Inferior parietal cortex (tissue), 1 donor: ENCODE data around the gene AOAH.

Experiments
- DNase-seq: peaks from one replicate; pipeline ENCODE4 v3.0.0-alpha.2; 2016; ENCODE audit errors: extremely low spot score

AOAH gene

DNA sequence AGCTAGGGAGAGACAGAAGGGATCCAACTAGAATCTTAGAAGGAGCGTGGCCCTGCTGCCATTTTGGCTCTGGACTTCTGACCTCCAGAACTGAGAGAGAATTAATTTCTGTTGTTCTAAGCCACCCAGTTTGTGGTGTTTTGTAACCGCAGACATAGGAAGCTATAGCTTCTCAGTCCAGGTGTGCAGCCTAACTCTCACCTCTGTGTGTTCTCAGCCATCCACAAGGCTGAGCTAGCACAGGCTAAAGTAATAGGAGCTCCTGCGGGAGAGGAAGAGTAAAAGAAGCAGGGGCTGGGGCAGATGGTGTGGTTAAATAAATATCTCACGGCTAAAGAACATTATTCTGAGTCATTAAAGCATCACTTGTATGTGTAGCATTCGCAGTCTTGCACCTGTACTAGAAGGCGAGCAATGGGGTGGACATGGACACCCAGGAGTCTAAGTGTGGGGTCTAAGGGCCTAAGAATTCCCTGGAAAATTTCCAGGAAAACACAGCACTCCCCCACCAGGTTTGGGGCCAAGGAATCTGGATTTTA is 94.1 kb downstream of the AOAH start:
- no peak for DNase-seq

GRCh38 chr7:36629351-36629750 is 94.9 kb downstream of the AOAH start:
- DNase-seq = no peak

- no peak for DNase-seq
Measured at GRCh38 chr7:36627836-36628235, 96.5 kb downstream of the AOAH start.

DNA sequence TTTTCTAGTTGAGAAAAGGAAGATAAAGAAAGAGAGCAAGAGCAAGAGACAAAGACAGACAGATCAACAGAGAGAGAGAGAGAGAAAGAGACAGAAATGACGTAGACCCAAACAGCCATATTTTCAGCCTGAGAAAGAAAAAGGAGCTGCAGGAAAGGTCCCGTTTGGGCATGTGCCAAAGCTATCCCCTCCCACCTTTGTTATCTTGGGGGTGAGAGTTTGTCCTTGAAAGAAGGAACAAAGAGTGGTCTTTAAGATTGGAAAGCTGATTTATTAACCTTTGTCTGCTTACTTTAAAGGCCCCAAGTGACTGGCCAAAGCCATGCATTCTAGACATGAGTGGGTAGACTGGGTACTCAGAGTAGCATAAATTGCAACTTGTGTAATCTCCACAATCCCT is 98.2 kb downstream of the AOAH start:
- no peak for DNase-seq

DNA sequence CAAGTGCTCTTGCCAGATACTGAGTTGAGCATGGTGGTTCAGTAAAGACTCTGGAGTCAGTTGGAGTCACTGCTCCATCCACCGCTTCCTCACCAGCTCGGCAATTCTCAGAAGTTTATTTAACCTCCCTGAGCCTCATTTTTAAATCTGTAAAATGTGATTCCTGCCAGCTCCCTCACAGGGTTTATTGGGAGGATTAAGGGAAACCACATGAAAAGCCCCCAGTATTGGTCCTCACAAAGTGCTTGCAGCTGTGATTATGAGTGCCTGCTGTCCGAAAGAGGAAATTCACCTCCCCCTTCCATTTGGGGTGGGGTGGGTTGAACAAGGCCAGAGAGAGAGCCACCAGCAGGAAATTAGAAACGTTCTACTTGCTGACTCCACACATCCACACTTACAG is 99.0 kb downstream of the AOAH start:
- no peak for DNase-seq

GRCh38 chr7:36623247-36623646 is 101.0 kb downstream of the AOAH start:
- DNase-seq = no peak

DNA sequence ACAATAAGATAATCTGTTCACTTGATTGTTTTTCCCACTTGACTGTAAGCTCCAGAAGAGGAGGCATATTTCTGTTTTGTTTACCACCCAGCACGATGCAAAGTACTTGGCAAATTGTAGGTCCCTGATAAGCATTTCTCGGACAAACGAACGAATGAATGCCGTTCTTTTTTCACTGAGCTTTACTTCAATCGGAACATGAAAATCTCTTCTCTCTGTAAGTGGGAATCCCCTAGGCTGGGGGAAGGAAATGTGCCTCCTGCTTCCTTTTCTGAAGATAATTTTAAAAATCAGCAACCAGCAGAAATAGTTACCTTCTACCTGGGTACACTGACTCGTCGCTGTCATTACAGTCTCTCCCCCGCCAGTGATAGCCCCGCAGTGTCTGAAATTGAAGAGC is 102.9 kb downstream of the AOAH start:
- no peak for DNase-seq

GRCh38 chr7:36620166-36620708 is 104.1 kb downstream of the AOAH start:
- no peak for DNase-seq

GRCh38 chr7:36617408-36617807 is 106.9 kb downstream of the AOAH start:
- no peak for DNase-seq

DNA sequence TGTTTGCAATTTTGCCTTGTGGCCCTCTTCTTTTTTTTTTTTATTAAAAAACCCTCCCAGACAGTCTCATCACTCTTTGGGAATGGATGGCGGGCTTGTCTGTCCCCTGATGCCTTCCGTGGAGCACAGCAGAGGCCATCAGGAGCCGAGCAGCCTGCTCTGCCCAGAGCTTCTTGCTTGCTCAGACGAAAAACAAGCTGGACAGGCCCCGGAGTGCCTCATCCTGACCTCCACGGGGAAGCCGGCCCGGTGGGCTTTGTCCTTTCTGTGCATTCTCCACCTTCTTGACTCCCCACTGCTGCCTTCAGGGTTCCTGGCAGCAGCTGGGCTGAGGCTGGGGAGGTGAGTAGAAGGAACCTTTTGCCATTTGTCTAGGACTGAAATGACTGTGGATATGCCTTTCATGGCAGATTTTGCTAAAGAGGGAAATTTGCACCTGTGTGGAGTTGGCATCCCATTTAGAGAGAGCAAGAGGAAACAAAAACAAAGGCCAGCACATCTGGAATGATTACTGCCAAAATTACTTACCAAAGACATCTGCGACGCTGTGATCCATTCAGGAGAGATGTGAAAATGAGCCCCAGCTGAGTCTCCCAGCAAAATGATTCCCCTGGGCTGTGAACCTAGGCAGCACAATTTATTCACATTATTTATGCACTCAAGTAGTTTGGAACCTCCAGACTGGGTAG is 108.3 kb downstream of the AOAH start:
- no peak for DNase-seq

- no peak for DNase-seq
Measured at GRCh38 chr7:36614959-36615358, 109.3 kb downstream of the AOAH start.

GRCh38 chr7:36613031-36613614 is 111.2 kb downstream of the AOAH start:
- no peak for DNase-seq

DNA sequence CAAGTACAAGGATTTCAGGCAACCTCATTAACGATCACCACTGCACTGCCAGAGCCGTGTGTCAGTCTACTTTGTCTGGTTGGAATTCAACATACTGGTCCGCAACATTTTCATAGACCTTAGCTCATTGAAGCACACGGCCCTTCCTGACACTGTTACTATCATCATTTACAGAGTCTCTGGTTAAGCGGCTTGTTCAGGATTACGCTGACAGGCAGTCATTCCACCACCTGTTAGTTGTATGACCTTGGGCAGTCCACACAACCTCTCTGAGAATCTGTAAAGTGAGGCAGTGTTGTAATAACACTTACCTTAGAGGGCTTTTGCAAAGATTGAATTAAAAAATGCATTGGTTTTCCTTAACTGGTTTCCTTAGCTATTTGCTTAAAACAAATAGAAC is 112.6 kb downstream of the AOAH start:
- no peak for DNase-seq

DNA sequence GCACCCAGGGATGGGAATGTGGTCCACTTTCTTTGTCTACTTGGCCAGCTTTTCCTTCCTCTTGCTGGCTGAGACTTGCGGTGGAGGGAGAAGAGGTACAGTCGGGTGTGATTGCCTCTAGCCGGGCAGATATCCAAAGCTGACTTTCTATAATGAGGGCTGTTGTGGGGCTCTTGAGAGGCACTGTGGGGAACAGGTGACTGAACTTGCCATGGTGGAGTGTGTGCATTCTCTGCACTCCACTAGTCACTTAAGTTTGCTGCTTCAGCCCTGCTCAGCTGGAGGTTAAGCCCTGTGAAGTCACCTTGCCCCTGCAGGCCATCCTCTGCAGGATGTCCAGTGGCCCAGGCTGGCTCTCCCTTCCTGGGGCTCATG is 116.6 kb downstream of the AOAH start:
- no peak for DNase-seq

DNA sequence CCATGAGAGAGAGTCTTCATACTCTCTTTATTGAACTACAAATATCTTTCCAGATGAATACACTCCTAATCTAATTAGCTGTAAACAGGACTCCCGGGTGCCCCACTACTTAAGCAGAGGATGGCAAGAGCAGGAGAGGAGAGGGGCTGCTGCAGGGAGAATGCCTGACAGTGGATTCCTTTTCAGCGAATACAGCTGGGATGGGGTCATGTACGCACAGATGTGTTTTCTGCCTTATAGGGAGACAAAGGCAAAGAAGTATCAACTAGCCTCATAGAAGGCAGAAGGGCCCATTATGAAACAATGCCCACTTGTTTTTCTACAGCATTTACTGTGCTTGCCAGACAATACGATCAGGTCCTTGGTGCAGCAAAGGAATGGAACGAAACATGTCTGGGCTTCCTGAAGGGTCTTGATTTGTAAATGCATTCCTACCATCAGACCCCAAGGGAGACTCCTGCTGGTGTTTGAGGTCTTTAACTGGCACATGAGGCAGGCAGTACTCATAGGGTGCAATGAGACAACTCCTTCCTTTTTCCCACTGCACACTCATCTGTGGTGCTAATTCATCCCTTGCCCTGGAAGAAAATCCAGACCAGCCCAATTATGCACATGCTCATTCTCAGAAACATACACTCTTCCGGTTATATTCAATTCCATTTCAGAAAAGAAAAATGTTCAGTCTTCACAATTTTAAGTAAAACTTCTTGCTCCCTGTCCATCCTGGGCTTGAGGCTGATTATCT is 117.1 kb downstream of the AOAH start:
- DNase-seq = no peak

DNA sequence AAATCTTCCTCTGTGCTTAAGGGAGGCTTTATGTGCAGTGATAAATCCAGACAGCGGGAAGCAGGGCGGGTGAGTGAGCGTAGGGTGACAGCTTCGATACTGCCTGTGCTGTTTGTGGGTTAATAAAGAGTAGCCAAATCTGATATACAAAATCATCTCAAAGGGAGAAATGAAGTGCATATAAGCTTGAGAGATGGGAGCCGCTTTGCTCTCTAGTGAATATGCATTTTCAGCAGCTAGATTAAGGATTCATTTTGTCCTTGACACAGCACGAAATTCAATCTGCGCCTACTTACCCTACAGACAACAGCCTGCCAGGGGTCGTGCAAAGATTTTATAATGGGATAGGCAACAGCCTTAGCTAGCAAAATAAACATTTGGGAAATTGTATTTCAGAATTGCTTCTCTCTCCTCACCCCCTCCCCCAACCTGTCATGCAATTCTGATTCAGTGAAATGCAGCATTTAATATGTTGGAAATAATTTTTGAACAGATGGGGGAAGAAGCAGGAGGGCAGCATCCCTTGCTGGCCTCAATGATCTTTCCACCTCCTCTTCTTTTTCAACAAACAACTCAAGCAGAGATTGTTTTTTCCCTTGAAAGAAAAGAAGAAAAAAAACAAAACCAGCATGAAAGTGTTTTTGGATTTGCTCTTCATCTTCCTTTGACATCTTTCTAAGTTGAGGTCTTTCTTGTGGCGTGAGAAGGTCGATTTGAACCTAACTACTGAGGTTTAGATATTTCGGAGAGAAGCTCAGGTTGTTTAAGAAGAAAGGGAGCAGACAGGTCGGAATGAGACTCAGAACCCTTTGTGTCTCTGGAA is 117.9 kb downstream of the AOAH start:
- no peak for DNase-seq

DNA sequence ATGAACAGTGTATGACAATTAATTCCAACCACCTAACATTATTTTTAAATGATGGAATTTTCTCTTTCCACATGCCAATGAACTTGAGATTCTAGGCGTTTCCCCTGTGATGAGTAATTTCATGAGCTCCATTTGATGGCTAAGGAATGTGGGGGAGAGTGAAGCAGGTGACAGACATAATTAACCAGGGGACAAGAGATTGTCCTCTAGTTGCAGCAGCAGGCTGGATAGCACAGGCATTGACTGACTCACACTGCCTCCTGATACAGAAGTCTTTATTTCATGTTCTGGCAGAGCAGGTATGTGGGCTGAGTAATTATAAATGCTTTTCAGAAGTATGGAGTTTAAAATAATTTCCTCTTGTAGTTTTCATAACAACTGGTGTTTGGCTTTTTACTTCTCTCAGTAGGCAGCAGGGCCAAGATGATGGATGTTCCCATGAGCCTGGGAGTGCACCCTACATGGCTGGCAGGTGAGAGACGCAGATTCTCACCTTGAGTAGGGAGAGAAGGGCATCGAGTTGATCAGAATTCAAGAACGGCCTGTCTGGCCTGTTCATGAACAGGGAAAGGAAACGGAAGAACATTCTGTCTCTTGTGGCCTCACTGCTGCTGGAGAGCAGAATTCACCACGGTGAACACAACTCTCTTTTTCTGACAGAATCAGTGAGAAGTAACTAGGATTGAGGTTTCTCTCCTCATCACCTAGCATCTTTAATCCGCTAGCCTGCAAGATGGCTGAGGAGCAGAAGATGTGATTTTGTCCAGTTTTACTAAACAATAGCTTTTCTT is 118.8 kb downstream of the AOAH start:
- DNase-seq = peak; percentile 18

GRCh38 chr7:36604806-36605205 is 119.5 kb downstream of the AOAH start:
- DNase-seq = no peak

- DNase-seq = no peak
Measured at GRCh38 chr7:36602934-36603887, 121.1 kb downstream of the AOAH start.

DNA sequence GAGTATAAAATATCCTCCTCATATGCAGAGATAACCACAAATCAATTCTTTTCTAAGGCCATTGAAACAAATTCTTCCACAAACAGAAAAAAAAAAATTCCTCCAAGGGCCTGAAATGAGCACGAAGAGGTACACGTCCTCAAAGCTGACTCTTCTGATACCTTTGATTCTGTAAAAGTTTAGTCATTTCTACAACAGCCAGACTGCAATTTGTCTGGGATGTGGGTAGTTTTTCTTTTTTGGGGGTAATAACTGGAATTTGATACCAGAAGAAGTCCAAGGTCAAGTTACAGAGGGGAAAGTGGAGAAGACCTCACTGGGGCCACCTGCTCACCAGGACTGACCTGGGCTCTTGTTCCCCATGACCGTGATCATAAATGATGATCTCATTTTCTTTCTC is 121.8 kb downstream of the AOAH start:
- DNase-seq = no peak
